ENCODE measurements around the gene RPH3AL.

The RPH3AL gene

GRCh38 chr17:352421-353212 lies at the start of gene RPH3AL:
TSS of gene RPH3AL (minus strand) at chr17:352807. CDS start at chr17:327543, 25,264 bp downstream.
- DNase-seq (ENCODE audit: low read depth in 2 of 2), result no peak

GRCh38 chr17:400257-400656 lies 47.6 kb upstream of the RPH3AL start:
- no peak for DNase-seq (ENCODE audit: low read depth in 2 of 2)

- DNase-seq (ENCODE audit: low read depth in 2 of 2), result no peak
Observed at GRCh38 chr17:396788-397187, 44.2 kb upstream of the RPH3AL start.

GRCh38 chr17:395974-396373 lies 43.4 kb upstream of the RPH3AL start:
- no peak for DNase-seq (ENCODE audit: low read depth in 2 of 2)

GRCh38 chr17:395179-395578 lies 42.6 kb upstream of the RPH3AL start:
- DNase-seq (ENCODE audit: low read depth in 2 of 2), result no peak

- DNase-seq (ENCODE audit: low read depth in 2 of 2), result no peak
Observed at GRCh38 chr17:394718-395095, 42.1 kb upstream of the RPH3AL start.

- DNase-seq (ENCODE audit: low read depth in 2 of 2), result no peak
Observed at GRCh38 chr17:393806-394717, 41.5 kb upstream of the RPH3AL start.

- no peak for DNase-seq (ENCODE audit: low read depth in 2 of 2)
Observed at GRCh38 chr17:391850-392249, 39.2 kb upstream of the RPH3AL start.

- no peak for DNase-seq (ENCODE audit: low read depth in 2 of 2)
Observed at GRCh38 chr17:390025-390424, 37.4 kb upstream of the RPH3AL start.

- no peak for DNase-seq (ENCODE audit: low read depth in 2 of 2)
Observed at GRCh38 chr17:388087-388486, 35.5 kb upstream of the RPH3AL start.

GRCh38 chr17:386141-386876 lies 33.7 kb upstream of the RPH3AL start:
- DNase-seq (ENCODE audit: low read depth in 2 of 2), result peak; percentile 37

- DNase-seq (ENCODE audit: low read depth in 2 of 2), result no peak
Observed at GRCh38 chr17:385836-386140, 33.2 kb upstream of the RPH3AL start.

- DNase-seq (ENCODE audit: low read depth in 2 of 2), result no peak
Observed at GRCh38 chr17:385178-385835, 32.7 kb upstream of the RPH3AL start.

- DNase-seq (ENCODE audit: low read depth in 2 of 2), result no peak
Observed at GRCh38 chr17:384622-385177, 32.1 kb upstream of the RPH3AL start.

GRCh38 chr17:383771-384621 lies 31.4 kb upstream of the RPH3AL start:
- DNase-seq (ENCODE audit: low read depth in 2 of 2), result no peak

- no peak for DNase-seq (ENCODE audit: low read depth in 2 of 2)
Observed at GRCh38 chr17:382644-383533, 30.3 kb upstream of the RPH3AL start.

- DNase-seq (ENCODE audit: low read depth in 2 of 2), result no peak
Observed at GRCh38 chr17:381941-382643, 29.5 kb upstream of the RPH3AL start.

- DNase-seq (ENCODE audit: low read depth in 2 of 2), result no peak
Observed at GRCh38 chr17:381516-381915, 28.9 kb upstream of the RPH3AL start.

All from activated CD8-positive, alpha-beta memory T cell treated with anti-CD3 and anti-CD28 coated beads for 4 hours (primary cell).